Activated gamma-delta T cell treated with Interleukin-2 at 50 U/mL for 16 hours (primary cell): ENCODE measurements around the gene TRIM62.

Experiments
- DNase-seq: peaks from one replicate; pipeline ENCODE4 v3.0.0-alpha.2; 2020

Gene TRIM62

DNA sequence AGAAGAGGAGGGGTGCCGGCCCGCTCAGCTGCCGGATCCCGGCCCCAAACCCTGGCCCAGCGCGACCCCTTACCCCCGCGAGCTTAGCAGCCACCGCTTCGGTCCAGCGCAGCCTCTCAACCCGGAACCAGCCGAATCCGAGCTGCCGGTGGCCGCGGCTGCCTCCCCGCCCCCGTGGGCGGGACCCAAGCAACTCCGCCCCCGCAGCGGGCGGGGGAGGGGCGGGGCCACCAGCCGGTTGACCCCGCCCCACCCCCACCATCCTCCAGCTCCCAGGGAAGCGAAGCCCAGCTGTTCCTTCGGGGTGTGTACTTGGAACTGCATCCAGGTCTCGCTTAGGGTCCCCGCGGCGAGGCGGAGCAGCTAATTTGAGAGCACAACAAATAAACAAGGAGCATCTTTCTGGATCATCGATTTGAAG lies at the start of gene TRIM62:
Gene TRIM62, minus strand, starts transcription at position 123 of the 421 bp plus-strand sequence. CDS start 611 bp downstream, outside the sequence.
- peak; percentile 72 for DNase-seq

DNA sequence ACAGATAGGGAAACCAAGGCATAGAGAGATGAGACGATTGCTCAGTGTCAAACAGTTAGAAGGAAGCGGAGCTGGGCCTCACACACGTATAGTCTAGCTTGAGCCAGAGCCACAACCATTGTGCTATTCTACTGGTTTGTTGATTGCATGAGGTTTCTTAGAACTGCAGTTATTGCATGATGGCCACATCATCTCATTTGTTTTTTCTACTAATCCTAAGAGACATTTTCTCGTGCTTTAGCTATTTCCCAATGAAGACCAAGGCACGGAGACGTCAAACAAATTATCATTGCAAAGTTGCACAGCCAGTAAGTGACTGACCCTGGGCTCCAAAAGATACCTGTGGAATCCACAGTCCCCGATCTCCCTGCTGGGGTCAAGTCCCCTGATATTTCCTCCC lies 49.3 kb upstream of the TRIM62 start:
- DNase-seq: no peak

DNA sequence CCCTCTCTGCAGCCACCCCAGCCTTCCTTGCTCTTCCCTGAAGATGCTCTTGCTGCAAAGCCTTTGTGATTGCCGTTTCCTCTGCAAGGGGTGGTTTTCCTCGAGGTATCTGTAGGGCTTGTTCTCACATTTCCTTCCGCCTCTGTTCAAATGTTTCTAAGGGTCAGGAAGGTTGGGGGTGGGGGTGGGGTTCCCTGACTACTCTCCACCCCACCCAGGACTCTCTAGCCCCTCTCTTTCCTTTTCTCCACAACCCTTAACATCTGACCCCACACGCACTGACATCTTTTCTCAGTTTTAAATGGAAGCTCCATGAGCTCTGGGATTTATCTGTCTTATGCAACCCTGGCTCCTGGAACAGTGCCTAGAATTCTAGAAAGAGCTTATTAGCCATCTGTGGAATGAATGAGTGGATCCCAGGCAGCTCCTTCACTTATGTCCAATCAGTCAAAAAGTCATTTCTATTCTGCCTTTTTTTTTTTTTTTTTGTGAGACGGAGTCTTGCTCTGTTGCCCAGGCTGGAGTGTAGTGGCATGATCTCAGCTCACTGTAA lies 47.2 kb upstream of the TRIM62 start:
- DNase-seq: no peak

DNA sequence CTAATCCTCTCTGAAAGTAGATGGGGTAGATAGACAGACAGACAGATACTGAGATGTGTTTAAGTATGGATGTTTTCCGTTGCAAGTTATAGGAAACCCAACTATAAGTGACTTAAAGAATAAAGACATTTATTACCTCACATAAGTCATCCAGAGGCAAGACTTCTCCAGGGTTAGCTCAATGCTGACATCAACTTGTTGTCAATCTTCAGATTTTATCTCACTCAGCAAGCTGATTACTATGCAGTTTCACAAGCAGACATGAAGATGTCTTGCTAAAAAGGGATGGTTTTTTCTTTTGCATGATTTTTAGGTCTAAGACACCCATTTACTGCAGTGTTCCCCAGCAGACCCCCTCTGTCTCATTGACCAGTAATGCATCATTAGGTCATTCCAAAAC lies 43.7 kb upstream of the TRIM62 start:
- DNase-seq: no peak

DNA sequence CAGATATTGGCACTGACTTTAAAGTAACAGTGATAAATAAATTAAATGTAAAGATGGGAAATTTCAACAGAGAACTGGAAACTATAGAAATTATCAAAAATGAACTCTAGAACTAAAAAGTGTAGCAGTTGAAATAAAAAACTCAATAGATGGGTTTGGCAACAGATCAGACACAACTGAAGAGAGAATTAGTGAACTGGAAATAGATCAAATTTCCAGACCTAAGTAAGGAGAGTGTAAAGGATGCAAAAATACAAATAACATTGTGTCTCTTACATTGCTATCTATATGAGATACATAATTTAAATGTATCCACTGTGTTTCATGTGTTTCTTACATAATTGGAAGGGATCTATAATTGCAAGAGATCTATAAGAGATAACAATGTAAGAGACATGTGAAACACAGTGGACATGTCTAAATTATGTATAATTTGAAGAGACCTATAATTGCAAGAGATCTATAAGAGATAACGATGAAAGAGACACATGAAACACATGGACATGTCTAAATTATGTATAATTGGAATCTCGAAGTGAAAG lies 42.4 kb upstream of the TRIM62 start:
- DNase-seq: no peak

DNA sequence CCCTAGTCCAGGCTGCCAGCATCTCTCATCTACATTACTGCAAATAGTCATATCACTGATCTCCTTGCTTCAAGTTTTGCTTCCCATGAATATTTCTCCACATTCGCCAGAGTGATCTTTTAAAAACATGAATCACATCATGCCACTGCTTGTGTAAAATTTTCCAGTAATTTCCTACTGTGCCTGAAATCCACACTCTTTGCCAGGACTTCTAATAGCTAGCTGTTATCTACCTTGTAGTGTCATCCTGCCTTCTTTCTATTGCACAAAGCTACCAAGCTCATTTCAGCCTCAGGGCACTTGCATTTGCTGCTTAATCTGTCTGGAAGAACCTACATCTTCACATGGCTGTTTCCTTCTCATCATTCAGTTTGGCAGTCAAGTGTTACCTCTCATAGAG lies 40.5 kb upstream of the TRIM62 start:
- no peak for DNase-seq

DNA sequence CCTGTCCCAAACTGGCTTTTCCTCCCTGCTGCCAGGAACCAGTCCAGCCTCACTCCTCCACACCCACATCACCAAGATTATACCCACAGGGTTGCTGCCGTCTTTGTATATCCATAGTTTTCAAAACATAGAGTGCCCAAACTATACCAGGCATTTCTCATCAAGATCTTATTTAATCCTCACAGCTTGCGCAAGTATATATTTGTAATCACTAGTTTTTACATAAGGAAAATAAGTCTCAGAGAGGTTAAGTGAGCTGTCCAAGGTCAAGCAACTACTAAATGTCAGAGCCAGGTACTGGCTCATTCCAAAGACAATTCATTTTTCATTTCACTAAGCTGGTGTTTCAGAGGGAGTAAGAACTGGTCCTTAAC lies 39.5 kb upstream of the TRIM62 start:
- no peak for DNase-seq

DNA sequence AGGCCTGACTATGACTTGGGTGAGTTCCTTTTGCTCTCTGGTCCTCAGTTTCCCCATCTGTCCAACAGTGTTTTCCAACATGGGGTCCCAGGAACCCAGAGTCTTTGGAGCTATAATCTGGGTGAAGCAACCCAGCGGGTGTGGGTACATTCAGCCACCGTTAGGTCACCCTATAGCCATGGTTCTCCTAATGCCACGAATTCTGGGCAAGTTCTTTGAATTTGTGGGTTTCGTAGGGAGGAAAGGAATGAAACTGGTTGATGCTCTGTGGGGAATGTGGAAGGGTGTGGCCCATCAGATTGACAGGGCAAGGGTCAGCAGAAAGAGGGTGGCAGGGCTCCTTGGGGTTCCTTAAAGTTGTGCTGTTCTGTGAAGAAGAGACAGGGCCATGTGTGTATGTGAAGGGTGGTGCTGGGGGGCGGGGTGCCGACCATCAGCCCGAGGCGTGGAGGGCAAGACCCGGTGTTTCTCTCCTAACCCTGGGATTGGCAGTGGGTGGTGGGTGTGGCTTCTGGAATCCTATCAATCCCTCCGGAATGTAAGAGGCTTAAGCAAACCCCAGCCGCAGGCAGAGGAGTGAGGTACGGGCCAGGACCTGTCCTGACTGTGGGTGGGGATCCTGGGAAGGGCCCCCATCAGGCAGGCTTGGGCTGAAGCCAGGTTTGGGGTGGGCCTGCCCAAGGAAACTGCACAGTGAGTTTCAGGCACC lies 39.0 kb upstream of the TRIM62 start:
- no peak for DNase-seq

DNA sequence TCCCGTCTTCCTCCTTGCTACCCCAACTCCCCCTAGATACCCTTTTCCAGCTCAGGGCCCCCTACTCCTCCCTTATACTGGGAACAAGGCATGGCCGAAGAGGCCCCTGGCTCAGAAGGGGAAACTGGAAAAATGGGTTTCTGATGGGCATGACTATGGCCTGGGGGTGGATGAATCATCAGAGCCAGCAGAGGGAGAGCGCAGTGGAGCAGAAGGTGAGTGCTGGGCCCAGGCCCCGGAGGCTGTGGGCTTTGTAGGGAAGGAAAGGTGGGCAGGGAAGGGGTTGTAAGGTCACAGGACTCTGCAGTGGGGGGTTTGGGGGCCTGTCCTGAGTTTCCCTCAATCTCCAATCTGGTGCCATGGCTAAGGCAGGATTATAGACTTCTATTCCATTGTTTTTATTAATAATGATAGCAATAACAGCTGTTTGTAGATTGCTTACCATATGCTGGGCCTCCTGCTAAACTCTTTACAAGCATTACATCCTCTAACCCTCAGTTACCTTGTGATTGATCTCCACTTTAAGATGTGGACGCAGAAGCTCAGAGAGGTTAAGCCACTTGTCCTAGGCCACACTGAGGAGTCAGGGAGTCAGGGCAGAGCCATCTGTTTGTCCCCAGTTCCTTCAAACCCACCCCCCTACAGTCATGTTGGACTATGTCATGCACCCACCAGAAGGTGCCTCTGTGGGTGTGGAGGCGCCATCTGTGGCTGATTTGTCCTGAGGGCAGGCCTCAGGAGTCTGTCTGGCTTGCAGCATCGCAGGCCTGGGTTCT lies 38.2 kb upstream of the TRIM62 start:
- DNase-seq: no peak

DNA sequence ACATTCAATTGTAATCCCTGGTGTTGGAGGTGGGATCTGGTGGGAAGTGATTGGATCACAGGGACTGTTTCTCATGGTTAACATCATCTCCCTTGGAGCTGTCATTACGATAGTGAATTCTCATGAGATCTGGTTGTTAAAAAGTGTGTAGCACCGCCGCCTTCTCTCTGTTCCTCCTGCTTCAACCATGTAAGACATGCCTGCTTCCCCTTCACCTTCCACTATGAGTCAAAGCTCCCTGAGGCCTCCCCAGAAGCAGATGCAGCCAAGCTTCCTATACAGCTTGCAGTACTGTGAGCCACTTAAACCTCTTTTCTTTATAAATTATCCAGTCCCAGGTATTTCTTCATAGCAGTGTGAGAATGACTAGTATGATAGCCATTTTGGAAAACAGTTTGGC lies 30.1 kb upstream of the TRIM62 start:
- no peak for DNase-seq

DNA sequence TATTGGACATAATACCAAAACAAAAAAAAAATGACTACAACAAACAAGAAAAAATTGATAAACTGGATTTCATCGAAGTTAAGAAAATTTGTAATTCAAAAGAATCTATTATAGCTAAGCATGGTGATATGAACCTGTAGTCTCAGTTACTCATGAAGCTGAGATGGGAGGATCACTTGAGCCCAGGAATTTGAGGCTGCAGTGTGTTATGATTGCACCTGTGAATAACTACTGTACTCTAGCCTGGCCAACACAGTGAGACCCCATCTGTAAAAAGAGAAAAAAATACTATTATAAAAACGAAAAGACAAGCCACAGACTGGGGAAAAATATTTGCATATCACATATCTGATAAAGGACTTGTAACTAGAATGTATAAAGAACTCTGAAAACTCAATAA lies 24.5 kb upstream of the TRIM62 start:
- DNase-seq: no peak

DNA sequence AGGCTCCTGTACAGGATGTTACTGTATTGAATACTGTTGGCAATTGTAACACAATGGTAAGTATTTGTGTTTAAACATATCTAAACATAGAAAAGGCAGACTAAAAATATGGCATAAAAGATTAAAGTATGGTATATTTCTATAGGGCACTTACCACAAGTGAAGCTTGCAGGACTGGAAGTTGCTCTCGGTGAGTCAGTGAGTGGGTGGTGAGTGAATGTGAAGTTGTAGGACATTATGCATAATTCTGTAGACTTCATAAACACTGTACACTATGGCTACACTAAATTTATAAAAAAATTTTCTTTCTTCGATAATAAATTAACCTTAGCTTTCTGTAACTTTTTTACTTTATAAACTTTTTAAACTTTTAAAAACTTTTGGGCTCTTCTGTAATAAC lies 13.7 kb upstream of the TRIM62 start:
- no peak for DNase-seq

DNA sequence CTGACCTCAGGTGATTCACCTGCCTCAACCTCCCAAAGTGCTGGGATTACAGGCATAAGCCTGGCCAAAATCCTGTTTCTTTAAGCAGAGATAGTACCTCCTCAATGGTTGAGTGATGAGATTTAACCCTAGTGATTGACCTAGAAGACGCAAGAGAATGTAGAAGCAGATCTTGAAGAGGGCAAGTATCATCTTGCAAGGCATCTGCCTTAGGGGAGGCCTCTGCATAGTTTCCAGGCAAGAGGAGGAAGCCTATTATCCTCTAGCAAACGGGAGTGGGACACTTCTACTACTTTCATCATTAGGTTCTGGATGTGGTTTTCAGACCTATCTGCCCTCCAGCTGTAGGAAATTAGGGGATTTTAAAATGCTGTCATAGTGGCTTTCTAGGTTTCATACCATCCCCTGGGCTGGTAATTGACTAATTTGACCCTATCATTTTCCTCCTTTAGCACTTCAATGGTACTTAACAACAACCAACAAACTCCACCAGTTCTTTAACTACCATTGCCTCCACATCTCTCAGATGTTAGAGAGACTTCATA lies 10.0 kb upstream of the TRIM62 start:
- no peak for DNase-seq

DNA sequence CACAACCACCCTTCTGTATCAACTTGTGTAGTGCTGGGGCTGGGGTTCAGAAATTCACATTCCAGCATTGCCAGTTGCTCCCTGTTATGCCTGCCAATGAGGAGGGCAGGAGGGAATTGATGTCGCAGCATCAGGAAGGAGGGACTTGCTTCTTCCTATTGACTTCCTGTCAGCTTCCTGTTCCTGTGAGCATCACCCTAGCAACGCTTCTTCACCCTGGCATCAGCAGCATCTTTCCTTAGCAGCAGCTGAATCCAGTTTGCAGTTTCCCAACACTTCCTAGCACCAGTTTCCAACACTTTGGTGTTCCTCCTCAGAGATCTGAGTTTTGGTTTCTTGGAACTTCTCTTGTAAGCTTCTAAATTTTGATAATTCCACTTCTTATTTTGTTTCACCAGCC lies 8.9 kb upstream of the TRIM62 start:
- no peak for DNase-seq

DNA sequence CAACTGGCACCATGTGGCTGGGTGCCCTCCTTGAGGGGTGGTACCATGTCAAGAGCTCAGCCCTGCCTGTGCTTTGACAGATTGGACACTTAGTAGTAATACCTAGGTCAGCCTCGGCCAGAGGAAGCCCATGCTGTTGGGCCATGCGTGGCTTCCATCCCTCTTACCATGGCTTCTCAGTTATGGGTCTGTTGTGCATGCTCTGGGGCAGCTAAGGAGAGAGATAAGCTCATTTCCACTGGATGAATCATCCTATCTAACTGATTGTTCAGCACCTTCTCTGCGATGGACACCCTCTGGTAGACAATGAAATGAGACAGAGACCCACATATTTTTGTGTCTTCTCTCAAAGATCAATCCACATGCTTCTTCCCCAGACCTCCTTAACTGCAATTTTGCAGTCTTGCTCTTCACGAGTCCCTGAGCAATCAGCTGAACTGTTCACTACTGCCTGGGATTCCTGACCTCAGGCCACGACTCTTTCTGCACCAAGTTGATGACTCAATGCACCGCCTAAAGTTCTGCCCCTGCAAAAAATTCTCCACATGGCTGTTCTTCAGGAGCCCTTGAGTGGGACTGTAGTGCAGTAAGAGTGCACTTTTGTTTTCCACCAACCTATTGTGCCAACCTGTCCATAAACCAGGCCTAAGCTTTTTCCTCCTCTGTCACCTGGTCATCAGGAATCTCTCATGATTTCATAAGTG lies 6.9 kb upstream of the TRIM62 start:
- no peak for DNase-seq

DNA sequence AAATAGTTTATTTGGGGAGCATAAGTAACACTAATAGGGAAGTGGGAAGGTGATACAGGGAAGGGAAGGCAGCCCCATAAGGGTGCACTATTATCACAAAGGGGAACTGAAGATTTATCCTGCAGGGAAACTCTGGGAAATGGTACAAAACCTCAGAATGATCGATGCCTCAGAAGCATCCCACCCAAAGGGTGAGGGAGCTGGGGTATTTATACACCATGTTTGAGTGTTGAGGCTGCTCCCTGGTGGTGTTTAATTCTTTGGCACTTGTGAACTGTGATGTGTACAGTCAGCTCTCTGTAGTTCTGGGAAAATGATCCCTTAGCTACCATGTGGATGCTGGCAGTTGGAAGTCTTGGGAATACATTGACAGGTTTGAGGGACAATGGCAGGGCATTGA lies 5.1 kb upstream of the TRIM62 start:
- no peak for DNase-seq

DNA sequence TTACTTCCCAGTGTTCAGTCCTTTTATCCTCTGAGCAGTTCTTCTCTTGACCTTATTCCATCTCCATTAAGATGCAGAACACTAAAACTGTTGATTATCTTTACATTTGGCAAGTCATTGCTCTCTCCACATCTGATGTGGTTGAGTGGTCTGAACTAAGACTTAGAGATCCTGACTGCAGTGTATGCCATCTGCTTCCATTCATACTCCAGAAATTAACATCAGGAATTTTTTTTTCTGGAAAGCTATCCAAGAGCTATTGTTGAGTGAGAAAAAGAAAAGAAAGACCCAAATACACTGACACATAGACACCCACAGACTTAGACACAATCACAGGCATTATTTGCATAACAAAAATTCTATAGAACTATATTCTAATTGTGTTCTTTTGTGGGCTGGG lies 3.7 kb upstream of the TRIM62 start:
- no peak for DNase-seq

DNA sequence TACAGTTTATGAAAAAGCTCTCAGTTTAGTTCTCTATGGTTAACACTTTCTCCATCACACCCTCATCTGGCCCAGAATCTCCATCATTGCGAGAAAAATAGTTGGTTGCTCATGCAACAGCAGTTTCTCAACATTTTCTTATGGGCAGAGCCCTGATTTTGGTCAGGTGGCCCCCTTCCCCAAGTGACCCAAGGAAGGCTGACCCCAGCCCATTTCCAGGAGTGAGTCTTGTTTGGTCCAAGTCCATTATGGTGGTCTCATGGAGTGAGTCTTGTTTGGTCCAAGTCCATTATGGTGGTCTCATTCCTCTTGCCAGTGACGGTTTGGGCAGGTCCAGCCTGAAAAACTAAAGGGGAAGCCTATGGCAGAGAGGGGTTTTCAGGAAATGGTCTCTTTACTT lies 1.5 kb upstream of the TRIM62 start:
- no peak for DNase-seq

DNA sequence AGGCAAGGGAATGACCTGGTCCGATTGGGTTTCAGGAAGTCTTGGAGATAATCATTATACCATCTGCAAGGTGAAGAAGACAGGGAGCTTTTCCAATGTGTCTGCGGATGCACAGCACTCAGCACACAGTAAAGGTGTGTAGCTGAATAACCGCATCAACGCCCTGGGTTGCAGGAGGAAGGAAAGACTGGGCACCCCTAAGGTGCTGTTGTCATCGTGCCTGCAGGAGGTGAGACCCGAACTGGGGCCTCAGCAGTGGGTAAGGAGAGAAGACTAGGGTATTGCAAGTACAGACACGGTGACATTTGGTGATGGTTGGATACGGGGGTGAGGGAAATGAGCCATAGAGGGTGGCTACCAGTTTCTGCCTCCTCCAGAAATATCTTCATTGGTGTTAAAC lies 1.1 kb upstream of the TRIM62 start:
- DNase-seq: no peak

DNA sequence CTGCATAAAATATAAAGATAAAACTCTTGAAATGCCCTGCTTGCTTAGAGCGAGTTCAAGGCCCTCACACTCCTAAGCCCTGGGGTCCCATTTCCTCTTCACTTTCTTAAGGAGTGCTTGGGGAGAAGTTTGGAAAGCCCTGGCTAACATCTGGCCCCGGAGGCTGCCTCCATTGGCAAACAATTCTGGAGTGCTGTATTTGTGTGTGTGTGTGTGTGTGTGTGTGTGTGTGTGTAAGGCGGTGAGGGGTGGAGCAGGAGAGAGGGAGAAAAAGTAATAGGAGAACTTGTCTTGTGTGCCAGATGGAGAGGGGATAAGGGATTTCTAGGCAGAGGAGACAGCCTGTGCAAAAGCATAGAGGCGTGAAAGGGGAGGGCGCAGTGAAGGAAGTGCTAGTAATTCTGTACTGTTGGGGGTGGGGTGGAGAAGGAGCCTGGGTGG lies 578 bp upstream of the TRIM62 start:
- no peak for DNase-seq

DNA sequence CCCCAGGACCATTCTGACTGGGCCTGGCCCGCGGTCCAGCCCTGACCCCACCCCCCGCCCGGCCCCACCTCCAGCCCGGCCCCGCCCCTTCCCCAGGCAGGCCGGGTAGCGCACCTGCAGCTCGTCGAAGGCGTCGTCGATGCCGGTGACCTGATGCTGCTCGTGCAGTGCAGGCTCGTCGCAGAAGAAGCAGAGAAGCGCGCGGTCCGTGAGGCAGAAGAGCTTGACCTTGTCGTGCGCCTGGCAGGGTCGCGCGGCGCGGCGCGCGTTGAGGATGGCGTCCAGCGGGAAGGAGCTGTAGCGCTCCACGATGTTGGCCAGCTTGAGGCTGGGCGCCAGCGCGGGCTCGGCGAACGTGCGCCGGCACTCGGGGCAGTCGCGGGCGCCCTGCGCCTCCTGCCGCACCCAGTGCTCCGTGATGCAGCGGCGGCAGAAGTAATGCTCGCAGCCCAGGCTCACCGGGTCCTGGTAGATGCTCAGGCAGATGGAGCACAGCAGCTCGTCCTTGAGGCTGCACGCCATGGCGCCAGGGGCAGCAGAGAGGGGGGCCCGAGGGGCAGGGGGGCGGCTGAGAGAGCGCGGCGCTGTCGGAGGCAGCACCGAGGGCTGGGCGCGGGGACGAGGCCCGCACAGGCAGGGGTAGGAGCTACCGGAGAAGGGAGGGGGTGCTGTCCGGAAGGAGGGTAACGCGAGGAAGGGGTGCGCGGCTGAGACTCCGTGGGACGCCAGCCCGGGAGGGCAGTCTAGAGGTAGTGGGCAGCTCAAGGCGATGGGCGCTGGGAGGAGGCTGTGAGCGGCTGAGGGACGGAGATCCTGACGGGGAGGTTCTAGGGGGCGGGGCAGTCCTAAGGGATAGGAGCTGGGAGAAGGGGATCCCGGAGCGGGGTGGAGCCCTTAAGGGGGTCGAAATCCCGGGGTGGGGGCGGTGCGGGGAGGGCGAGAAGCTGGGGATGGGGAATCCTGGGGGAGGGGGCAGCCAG lies 642 bp downstream of the TRIM62 start:
- peak; percentile 19 for DNase-seq
